ENCODE measurements around the gene ZNF648.

ZNF648 gene

GRCh38 chr1:182061594-182061993 is at the start of gene ZNF648:
TSS of gene ZNF648 (minus strand) at chr1:182061712. CDS start at chr1:182058010, 3,702 bp downstream.
- H2AFZ ChIP-seq (ENCODE audit: low read depth, low read length, severe bottlenecking), result no peak within 1 kb of the TSS
- H3K79me2 ChIP-seq (ENCODE audit: insufficient read depth, low read length), result no peaks in the 10 kb centered on the region
- no peaks in the 10 kb centered on the region for H3K9me2 ChIP-seq (replicated peaks; ENCODE audit: insufficient read depth, low read length)
- no peak within 1 kb of the TSS for H3K27ac ChIP-seq (ENCODE audit: low read depth, low read length)
- H3K4me3 ChIP-seq (ENCODE audit: insufficient read depth, low read length, poor library complexity, severe bottlenecking), result no peak within 1 kb of the TSS
- H3K36me3 ChIP-seq (ENCODE audit: low read length), result no peaks in the 10 kb centered on the region
- no peaks in the 10 kb centered on the region for H3K27me3 ChIP-seq (ENCODE audit: low read length)
- TF ChIP-seq CTCF (IDR thresholded peaks at IDR 0.05; ENCODE audit: insufficient read depth, low read length, poor library complexity, severe bottlenecking), result no peak
- TF ChIP-seq EZH2phosphoT487 (conservative IDR thresholded peaks at IDR 0.05; ENCODE audit: low read length), result no peak
- no peak within 1 kb of the TSS for H3K4me2 ChIP-seq (ENCODE audit: low read depth, low read length, poor library complexity, severe bottlenecking)
- H4K20me1 ChIP-seq (ENCODE audit: low read depth, low read length), result no peaks in the 10 kb centered on the region
- no peaks in the 10 kb centered on the region for H3F3A ChIP-seq (ENCODE audit: insufficient read depth)
- no peak within 1 kb of the TSS for H3K9ac ChIP-seq (ENCODE audit: low read length)
- H3K9me3 ChIP-seq (ENCODE audit: insufficient read depth, low read length), result no peaks in the 10 kb centered on the region

GRCh38 chr1:182110635-182111034 is 49.1 kb upstream of the ZNF648 start:
- H3K79me2 ChIP-seq (ENCODE audit: insufficient read depth, low read length), result no peaks in the 10 kb centered on the region
- H3F3A ChIP-seq (ENCODE audit: insufficient read depth), result no peaks in the 10 kb centered on the region
- H2AFZ ChIP-seq (ENCODE audit: low read depth, low read length, severe bottlenecking), result no peak overlapping the region
- H3K27ac ChIP-seq (ENCODE audit: low read depth, low read length), result no peak overlapping the region
- no peaks in the 10 kb centered on the region for H4K20me1 ChIP-seq (ENCODE audit: low read depth, low read length)
- H3K4me2 ChIP-seq (ENCODE audit: low read depth, low read length, poor library complexity, severe bottlenecking), result no peak overlapping the region
- no peak overlapping the region for H3K4me3 ChIP-seq (ENCODE audit: insufficient read depth, low read length, poor library complexity, severe bottlenecking)
- no peaks in the 10 kb centered on the region for H3K36me3 ChIP-seq (ENCODE audit: low read length)
- TF ChIP-seq CTCF (IDR thresholded peaks at IDR 0.05; ENCODE audit: insufficient read depth, low read length, poor library complexity, severe bottlenecking) (no peak), EZH2phosphoT487 (conservative IDR thresholded peaks at IDR 0.05; ENCODE audit: low read length) (no peak)
- no peaks in the 10 kb centered on the region for H3K27me3 ChIP-seq (ENCODE audit: low read length)
- no peaks in the 10 kb centered on the region for H3K9me2 ChIP-seq (replicated peaks; ENCODE audit: insufficient read depth, low read length)
- no peaks in the 10 kb centered on the region for H3K9me3 ChIP-seq (ENCODE audit: insufficient read depth, low read length)
- H3K9ac ChIP-seq (ENCODE audit: low read length), result no peak overlapping the region

GRCh38 chr1:182109771-182110170 is 48.3 kb upstream of the ZNF648 start:
- H3K9me2 ChIP-seq (replicated peaks; ENCODE audit: insufficient read depth, low read length), result no peaks in the 10 kb centered on the region
- H3K79me2 ChIP-seq (ENCODE audit: insufficient read depth, low read length), result no peaks in the 10 kb centered on the region
- no peak overlapping the region for H3K27ac ChIP-seq (ENCODE audit: low read depth, low read length)
- H3K9ac ChIP-seq (ENCODE audit: low read length), result no peak overlapping the region
- TF ChIP-seq EZH2phosphoT487 (conservative IDR thresholded peaks at IDR 0.05; ENCODE audit: low read length), result no peak
- TF ChIP-seq CTCF (IDR thresholded peaks at IDR 0.05; ENCODE audit: insufficient read depth, low read length, poor library complexity, severe bottlenecking), result no peak
- H3K4me3 ChIP-seq (ENCODE audit: insufficient read depth, low read length, poor library complexity, severe bottlenecking), result no peak overlapping the region
- H4K20me1 ChIP-seq (ENCODE audit: low read depth, low read length), result no peaks in the 10 kb centered on the region
- H3K27me3 ChIP-seq (ENCODE audit: low read length), result no peaks in the 10 kb centered on the region
- H3K36me3 ChIP-seq (ENCODE audit: low read length), result no peaks in the 10 kb centered on the region
- H3K4me2 ChIP-seq (ENCODE audit: low read depth, low read length, poor library complexity, severe bottlenecking), result no peak overlapping the region
- H3F3A ChIP-seq (ENCODE audit: insufficient read depth), result no peaks in the 10 kb centered on the region
- no peaks in the 10 kb centered on the region for H3K9me3 ChIP-seq (ENCODE audit: insufficient read depth, low read length)
- H2AFZ ChIP-seq (ENCODE audit: low read depth, low read length, severe bottlenecking), result no peak overlapping the region

Data from SU-DHL-6 (cell line).